Hypothalamus (tissue), 51 donors: ENCODE measurements around the gene OCLN.
"Not testable (repeated sequence)": the region's sequence is repeated elsewhere in the genome, so short reads cannot be mapped to it uniquely, and the experiment has no call there.

Experiments used
- DNase-seq, 51 donors: peaks; one replicate each; lab custom pipeline; 2025; lab: John Stamatoyannopoulos, UW

OCLN gene

GRCh38 chr5:69527128-69527770 lies 34.7 kb downstream of the OCLN start:
- no peak for DNase-seq

DNA sequence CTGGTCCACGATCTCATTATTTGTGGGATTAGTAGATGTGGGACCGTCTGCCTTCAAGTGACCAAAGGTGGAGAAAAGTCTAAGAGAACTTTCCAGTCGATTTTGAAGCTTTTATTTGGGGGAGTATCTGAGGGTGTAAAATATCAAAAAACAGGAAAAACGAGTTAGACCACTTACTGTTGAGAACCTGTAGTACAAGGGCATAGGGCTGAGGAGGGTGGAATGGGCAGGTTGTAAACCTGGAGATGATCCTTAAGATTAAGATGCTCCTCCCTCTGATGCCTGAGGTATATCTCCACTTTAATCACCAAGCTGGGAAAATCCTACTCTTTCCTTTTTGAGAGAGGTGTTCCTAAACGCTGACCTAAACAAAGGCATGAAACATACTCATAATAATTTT lies 35.4 kb downstream of the OCLN start:
- DNase-seq, result no peak

GRCh38 chr5:69528609-69529008 lies 36.0 kb downstream of the OCLN start:
- no peak for DNase-seq

DNA sequence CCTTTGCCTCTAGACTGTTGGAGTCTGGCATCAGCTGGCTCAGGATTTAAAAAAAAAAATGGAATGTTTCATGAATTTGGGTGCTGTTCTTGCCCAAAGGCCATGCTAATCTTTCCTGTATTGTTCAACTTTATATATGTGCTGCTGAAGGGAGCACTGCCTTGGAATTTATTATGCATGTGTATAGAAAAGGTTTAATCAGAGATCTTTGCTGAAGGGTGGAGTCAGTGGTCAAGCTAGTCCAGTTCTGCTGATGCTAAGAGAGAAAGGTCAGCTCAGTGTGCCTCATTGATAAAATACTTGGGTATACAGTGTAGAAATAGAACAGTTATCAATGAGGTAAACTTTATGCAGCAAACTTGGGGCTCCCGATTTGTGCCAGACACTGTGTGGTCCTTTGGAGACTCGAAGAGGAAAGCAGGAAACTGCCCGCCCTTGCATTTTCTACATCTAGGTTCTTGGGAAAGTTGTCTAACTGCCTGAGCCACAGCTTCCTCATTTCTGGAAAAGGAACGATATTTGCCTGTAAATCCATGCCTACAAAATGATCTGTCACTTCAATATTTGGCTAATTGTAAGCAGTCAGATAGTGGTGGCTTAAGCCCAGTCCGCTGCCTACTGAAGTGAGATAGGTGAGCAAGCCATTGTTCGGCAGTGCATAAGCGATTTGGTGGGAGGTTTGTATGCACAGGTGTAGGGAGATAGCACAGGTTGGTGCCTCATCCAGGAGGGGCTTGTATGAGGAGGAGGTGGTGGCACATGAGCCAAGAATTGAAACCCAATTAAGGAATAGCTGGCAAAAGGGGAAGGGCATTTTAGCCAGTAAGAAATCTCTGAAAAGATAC lies 38.2 kb downstream of the OCLN start:
- no peak for DNase-seq

GRCh38 chr5:69531406-69531801 lies 38.8 kb downstream of the OCLN start:
- DNase-seq, result no peak

- DNase-seq, result not testable (repeated sequence)
Observed at GRCh38 chr5:69537911-69538310, 45.3 kb downstream of the OCLN start.

DNA sequence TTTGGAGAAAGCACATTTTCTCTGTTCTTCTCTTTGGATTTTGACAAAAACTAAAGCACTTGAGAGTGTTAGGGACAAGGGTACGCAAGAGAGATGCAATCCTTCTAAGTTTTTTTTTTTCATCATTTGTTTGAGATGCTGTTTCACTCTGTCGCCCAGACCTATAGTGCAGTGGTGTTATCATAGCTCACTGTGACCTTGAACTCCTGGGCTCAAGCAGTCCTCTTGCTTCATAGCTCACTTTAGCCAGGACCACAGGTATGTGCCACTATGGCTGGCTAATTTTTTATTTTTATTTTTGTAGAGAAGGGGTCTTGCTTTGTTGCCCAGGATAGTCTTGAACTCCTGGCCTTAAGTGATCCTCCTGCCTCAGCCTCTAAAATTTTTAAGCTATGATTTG lies 46.1 kb downstream of the OCLN start:
- not testable (repeated sequence) for DNase-seq

DNA sequence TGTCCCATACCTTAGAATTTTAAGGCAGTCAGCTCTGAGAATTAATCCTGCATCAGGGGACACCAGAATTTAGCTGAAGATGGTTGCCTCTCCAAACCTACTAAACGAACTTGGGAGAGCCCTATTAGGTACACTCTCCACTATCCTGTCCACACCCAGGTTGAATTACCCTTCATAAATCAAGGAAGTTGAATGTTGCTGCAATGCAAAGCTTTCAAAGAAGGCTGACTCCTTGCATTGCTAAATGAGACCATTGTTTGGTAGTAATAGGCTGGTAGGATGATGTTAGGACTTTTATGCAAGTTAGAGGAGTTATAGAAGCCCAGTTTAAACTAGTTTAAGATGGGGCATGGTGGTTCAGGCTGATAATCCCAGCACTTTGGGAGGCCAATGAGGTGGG lies 48.8 kb downstream of the OCLN start:
- not testable (repeated sequence) for DNase-seq

DNA sequence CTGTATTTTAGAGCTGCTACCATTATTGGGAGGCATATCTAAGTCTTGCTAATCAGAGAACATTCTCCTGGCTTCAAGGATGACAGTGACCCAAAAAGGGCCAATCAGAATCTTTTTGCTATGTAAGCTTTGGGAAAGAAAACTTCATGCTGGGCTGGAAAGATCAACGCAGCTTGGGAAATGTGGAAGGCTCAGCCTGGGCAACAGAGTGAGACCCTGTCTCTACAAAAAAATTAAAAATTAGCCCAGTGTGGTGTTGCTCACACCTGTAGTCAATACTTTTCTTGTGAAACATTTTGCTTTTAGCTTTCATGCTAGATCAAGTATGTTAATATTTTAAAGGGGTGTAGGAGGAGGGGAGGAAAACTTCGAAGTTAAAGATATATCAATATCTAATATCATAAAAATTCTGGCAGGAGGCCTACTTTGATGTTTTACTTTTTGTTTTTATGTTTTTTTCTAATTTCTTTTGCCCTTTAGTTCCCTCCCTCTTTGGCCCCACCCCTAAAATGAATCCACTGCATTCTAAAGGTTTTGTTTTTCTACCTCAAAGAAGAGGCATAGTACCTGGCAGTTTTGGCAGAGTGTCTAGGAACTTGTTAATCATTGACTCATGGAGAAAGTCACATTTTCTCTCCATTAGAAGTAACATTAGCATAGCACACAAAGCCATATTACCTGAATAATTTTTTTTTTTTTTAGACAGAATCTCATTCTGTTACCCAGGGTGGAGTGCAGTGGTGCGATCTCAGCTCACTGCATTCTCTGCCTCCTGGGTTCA lies 50.4 kb downstream of the OCLN start:
- DNase-seq, result not testable (repeated sequence)

GRCh38 chr5:69544602-69545001 lies 52.0 kb downstream of the OCLN start:
- DNase-seq, result not testable (repeated sequence)

DNA sequence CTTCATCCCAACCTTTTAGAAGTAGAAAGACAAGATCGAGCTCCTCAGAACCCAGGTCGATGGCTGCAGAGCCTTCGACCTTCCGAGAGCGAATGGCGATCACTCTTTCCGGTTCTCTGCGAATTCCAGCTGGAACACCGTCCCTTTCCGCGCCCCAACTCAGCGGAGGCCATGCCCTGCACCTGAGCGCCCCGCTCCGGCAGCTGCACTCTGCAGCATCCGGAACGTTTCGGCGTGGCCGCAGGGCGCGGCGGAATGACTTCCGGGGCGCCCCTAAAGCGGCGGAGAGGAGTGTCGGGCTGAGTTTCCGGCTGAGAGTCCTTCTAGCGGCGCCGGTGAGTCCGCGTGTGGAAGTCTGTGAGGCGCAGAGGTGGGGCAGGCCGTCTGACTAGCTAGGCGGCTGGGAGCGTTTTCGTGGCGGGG lies 67.3 kb downstream of the OCLN start, which contains the start of gene GTF2H2C:
Gene GTF2H2C (plus strand): TSS at position 284 of the 423 bp plus-strand sequence. CDS start 4,942 bp downstream, outside the sequence.
- not testable (repeated sequence) for DNase-seq

DNA sequence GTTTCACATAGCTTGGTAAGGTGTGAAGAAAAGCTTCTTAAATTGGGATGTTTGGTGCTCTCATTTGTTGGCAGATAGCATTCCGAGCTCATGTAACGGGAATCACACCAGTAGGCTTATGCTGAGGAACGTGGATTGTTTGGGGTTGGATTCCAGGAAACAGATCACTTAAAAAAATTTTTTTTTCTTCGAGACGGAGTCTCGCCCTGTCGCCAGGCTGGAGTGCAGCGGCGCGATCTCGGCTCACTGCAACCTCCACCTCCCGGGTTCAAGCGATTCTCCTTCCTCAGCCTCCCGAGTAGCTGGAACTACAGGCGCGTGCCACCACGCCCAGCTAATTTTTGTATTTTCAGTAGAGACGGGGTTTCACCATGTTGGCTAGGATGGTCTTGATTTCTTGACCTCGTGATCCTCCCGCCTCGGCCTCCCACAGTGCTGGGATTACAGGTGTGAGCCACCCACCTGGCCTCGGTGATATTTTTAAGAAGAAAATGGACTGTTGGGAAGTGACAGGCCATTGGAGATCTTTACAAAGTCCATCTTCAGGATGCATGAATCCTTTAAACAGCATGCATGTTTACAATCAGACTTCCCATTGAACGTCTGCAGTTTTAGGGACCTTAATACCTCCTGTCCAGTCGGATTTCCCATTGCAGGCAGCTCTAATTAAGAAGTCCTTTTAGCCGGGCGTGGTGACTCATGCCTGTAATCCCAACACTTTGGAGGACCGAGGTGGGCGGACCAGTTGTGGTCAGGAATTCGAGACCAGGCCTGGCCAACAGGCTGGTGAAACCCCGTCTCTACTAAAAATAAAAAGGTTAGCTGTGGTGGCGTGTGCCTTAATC lies 68.2 kb downstream of the OCLN start:
- not testable (repeated sequence) for DNase-seq

DNA sequence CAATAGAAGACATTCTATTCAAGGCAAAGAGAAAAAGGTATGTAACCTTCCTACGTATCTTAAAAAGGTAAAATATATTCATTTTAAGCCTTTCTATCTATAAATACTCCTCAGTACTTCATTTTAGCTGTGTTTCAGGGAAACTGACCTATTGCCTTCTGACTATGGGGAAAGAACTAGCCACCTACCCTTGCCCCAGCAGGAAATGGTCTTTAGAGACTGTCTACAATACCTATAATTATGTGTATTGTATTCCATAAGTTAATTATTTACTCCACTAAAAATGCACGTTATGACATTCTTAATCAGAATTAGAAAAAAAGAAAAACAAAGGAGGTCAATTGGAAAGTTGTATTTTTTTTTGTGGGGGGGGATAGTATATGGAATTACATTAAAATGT lies 73.6 kb downstream of the OCLN start:
- DNase-seq, result not testable (repeated sequence)

DNA sequence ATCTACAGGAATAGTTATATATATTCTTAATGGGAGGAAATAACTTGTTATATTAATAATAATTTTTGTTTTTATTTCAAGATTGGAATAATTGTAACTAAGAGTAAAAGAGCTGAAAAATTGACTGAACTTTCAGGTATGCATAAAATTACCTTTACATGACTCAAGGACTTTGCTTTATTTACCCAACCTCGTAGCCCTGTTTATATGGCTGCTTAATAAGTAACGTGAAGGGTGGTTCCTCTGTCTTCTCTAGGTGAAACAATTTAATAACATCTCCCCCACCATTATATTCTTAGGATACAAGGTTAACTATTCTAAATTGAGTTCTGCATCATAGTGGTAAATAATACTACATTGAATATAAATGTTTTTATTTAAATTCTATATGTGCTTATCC lies 75.5 kb downstream of the OCLN start:
- not testable (repeated sequence) for DNase-seq

- not testable (repeated sequence) for DNase-seq
Observed at GRCh38 chr5:69583356-69583755, 90.8 kb downstream of the OCLN start.

GRCh38 chr5:69596114-69596840 lies 103.7 kb downstream of the OCLN start:
- DNase-seq, result not testable (repeated sequence)

- not testable (repeated sequence) for DNase-seq
Observed at GRCh38 chr5:69601947-69602346, 109.4 kb downstream of the OCLN start.

- not testable (repeated sequence) for DNase-seq
Observed at GRCh38 chr5:69606839-69607238, 114.2 kb downstream of the OCLN start.
